ENCODE measurements around the gene NBAS. TPM values are rescaled to one million over a fixed set of nuclear protein-coding genes. Genes with fewer than 3 reads are reported as not detected.
"Not testable (repeated sequence)": the region's sequence is repeated elsewhere in the genome, so short reads cannot be mapped to it uniquely, and the experiment has no call there.

The NBAS gene
- total RNA-seq, 2 experiments from 2014 or later: 28.2 to 31.8 TPM

DNA sequence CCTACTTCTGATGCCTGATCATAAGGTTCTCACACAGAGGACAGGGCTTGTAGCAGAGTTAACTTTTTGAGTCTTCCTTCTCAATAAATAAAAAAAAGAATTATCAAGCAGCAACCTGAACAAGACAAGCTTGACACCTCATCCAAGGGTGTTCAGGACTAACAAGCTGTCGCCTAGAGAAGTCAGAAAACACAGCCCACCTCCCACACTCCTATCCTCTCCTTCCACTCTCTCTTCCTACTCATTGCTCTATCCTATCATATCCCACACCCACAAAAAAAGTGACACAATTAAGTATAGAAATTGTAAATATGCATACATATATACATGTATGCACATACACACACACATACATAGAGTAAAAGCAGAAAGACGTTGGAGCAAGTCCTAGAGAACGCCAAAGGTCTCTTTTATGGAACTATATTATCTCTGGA, 5.4 kb downstream of the NBAS start:
- no peak overlapping the region for H3K27ac Mint-ChIP-seq
- ATAC-seq: no peak
- no peaks in the 10 kb centered on the region for H3K27me3 Mint-ChIP-seq (ENCODE audit: low read depth)
- peaks cover 21% of the 10 kb centered on the region for H3K4me1 Mint-ChIP-seq (ENCODE audit: low read depth)
- CTCF ChIA-PET: no interaction called here
- no peaks in the 10 kb centered on the region for H3K9me3 Mint-ChIP-seq (ENCODE audit: insufficient read depth)
- no peak for DNase-seq
- no peak overlapping the region for H3K4me3 Mint-ChIP-seq
- H3K36me3 Mint-ChIP-seq (ENCODE audit: low read depth): peaks cover 18% of the 10 kb centered on the region
- POLR2A ChIA-PET: no interaction called here

DNA sequence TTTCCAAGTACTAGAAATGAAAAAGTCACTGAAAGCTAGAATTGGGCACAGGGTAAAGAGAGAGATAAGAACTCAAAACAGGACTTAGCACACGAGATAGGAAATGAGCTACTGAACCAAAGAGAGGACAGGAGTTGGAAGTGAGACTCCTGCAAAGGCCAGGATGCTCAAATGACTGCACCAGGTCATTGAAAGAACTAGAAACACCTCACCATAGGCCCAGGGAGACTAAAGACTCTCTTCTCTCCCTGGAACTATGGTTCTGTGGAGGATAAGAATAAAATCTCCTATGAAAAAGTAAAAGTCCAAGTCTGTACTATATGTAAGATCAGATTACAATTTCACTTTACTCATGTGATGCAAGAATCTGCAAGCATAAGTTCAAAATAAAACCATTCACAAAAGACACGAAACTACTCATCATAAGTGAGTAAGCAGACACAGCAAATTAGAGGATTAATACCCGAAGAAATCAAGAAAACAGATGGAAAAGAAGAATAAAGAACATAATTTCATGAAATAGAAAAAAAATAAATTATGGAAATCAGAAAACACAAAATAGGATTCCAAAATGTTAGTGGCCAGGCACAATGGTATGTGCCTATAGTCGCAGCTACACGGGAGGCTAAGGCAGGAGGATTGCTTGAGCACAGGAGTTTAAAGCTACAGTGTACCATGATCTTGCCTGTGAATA, 6.5 kb downstream of the NBAS start:
- H3K36me3 Mint-ChIP-seq (ENCODE audit: low read depth): peaks cover 15% of the 10 kb centered on the region
- H3K27ac Mint-ChIP-seq: no peak overlapping the region
- POLR2A ChIA-PET: no interaction called here
- no peak for DNase-seq
- no peak for ATAC-seq
- H3K9me3 Mint-ChIP-seq (ENCODE audit: insufficient read depth): no peaks in the 10 kb centered on the region
- H3K4me1 Mint-ChIP-seq (ENCODE audit: low read depth): peaks cover 14% of the 10 kb centered on the region
- H3K4me3 Mint-ChIP-seq: no peak overlapping the region
- CTCF ChIA-PET: interaction anchor here (1.2 kb wide), 1 partner anchor 23 kb away, joined by 3 read pairs; no protein-coding TSS in a partner anchor
- no peaks in the 10 kb centered on the region for H3K27me3 Mint-ChIP-seq (ENCODE audit: low read depth)

DNA sequence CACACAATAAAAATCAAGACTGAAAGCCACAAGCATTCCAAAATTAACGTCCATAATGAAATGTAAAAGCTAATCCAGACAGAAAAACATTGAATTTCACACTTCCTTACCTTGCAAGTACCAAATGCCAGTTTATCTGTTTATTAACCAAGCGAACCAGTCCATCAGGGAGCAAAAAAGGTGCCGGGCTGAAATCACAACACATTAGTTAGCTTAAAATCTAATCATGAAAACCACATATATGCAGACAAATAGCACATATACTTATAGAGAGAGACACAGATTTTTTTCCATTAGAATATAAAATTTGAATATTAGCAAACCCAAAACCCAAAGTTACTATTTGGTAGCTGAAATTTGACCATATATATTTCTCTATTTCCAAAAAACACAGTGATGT, 7.2 kb downstream of the NBAS start:
- CTCF ChIA-PET: interaction anchor here (1.2 kb wide), 1 partner anchor 24 kb away, joined by 3 read pairs; no protein-coding TSS in a partner anchor
- no peaks in the 10 kb centered on the region for H3K27me3 Mint-ChIP-seq (ENCODE audit: low read depth)

DNA sequence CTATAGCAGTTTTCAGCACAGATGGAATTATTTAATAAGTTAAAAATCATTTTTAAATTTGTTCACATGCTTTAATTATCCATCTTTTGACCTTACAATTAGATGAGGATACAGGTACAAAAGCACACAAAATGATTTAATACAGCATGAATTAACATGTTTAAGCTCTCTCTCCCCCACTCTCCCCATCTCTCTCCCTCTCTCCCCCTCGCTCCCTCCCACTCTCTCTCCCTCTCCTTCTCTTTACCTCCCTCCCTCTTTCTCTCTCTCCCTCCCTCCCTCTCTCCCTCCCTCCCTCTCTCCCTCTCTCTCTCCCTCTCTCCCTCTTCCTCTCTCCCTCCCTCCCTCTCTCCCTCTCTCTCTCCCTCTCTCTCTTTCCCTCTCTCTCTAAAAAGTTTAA, 7.6 kb downstream of the NBAS start:
- no peak overlapping the region for H3K4me3 Mint-ChIP-seq
- POLR2A ChIA-PET: no interaction called here
- H3K4me1 Mint-ChIP-seq (ENCODE audit: low read depth): peaks cover 6% of the 10 kb centered on the region
- H3K27me3 Mint-ChIP-seq (ENCODE audit: low read depth): no peaks in the 10 kb centered on the region
- DNase-seq (no peak), ATAC-seq (no peak)
- no peak overlapping the region for H3K27ac Mint-ChIP-seq
- H3K36me3 Mint-ChIP-seq (ENCODE audit: low read depth): peaks cover 22% of the 10 kb centered on the region
- CTCF ChIA-PET: interaction anchor here (1.2 kb wide), 1 partner anchor 24 kb away, joined by 3 read pairs; no protein-coding TSS in a partner anchor
- no peaks in the 10 kb centered on the region for H3K9me3 Mint-ChIP-seq (ENCODE audit: insufficient read depth)

More for the DNA sequence above, 7.2 kb downstream of the NBAS start:
- H3K9me3 Mint-ChIP-seq (ENCODE audit: insufficient read depth): no peaks in the 10 kb centered on the region
- no peak for DNase-seq
- H3K4me1 Mint-ChIP-seq (ENCODE audit: low read depth): peaks cover 7% of the 10 kb centered on the region
- POLR2A ChIA-PET: no interaction called here
- no peak overlapping the region for H3K4me3 Mint-ChIP-seq
- H3K36me3 Mint-ChIP-seq (ENCODE audit: low read depth): peaks cover 18% of the 10 kb centered on the region
- no peak for ATAC-seq
- no peak overlapping the region for H3K27ac Mint-ChIP-seq

DNA sequence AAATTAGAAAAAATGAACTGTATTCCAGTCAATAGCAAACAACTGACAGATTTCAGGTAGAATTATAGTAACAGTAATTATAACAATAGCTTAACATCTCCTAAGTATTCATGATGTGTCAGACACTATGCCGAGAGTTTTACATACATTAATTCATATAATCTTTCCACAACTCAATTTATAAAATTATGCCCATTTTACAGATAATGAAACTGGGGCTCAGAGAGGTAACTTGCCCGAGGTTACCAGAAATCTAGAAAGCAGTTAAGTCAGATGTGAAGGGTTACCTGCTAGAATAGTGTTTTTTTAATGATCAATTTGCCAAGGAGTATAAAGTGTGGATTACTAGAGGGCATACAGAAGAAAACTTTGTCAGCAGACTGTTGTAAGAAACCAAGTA, 12.2 kb downstream of the NBAS start:
- Mint-ChIP-seq H3K27me3 (ENCODE audit: low read depth) (no peaks in the 10 kb centered on the region), H3K4me1 (ENCODE audit: low read depth) (no peaks in the 10 kb centered on the region), H3K27ac (no peak overlapping the region), H3K4me3 (no peak overlapping the region), H3K36me3 (ENCODE audit: low read depth) (peaks cover 16% of the 10 kb centered on the region), H3K9me3 (ENCODE audit: insufficient read depth) (no peaks in the 10 kb centered on the region)
- ATAC-seq: no peak
- ChIA-PET POLR2A (no interaction called here), CTCF (no interaction called here)
- DNase-seq: no peak

DNA sequence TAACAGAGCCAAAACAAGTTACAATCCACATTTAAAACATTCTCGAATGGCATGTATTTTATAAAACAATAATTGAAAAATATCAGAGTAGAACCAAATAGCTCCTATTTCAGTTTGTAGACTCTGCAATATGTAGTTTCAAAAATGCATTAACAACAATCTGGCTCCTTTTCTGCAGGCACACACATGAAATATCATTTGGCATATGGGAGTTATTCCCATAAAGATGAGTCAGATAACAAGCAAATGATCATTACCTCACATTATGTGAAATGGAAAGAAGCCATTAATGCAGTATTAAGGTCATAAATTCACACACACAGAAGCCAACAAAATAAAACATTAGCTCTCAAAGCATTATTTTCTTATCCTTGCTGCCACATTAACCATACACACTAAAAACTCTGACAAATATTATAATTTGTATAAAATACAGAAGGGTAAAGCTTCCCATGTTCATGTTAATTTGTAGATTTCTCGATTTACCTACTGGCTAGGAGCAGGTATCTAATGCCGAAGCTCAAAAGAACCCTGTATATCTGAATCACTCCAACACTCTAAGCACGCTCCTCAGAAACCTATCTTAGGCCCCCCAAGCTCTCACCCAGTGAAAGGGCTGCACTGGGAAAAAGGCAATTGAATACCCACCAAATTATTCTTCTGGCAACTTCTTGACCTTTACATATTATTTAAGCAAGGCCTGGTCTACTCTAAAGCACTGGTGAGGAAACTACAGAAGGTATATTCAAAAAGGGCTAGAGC, 13.8 kb downstream of the NBAS start:
- Mint-ChIP-seq H3K4me3 (no peak overlapping the region), H3K36me3 (ENCODE audit: low read depth) (peaks cover 11% of the 10 kb centered on the region), H3K27me3 (ENCODE audit: low read depth) (no peaks in the 10 kb centered on the region), H3K9me3 (ENCODE audit: insufficient read depth) (no peaks in the 10 kb centered on the region), H3K4me1 (ENCODE audit: low read depth) (no peaks in the 10 kb centered on the region), H3K27ac (no peak overlapping the region)
- ChIA-PET CTCF (interaction anchor here (0.7 to 2.2 kb wide), 6 partner anchors 9 to 367 kb away, joined by 3 to 9 read pairs (median 4); partner anchors contain the start of gene NBAS), POLR2A (no interaction called here)
- no peak for ATAC-seq
- DNase-seq: no peak

DNA sequence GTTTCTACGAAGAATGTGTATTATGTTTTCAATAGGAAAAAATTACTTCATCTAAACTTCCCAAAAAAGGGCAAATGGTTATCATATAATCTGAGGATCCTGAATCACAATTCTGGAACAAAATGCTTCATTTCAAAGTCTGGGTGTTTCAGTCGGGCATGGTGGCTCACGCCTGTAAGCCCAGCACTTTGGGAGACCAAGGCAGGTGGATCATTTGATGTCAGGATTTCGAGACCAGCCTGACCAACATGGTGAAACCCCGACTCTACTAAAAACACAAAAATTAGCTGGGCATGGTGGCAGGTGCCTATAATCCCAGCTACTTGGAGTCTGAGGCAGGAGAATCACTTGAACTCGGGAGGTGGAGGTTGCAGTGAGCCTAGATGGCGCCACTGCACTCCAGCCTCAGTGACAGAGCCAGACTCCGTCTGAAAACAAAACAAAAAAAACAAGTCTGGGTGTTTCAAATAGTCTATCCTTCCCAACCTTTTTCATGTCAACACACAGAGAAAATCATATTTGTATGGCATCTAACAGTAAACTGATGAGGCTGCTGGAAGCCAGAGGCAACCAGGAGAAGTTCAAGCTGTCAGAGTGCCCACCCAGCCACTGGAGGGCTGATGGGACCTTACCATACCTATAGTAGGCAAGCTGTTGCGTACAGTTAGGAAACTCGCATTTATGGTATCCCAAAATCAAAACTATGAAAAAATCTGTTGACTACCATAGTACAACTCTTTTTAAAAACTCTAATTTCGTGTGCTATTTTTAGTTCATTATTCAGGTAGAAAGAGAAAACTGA, 14.6 kb downstream of the NBAS start:
- H3K36me3 Mint-ChIP-seq (ENCODE audit: low read depth): peaks cover 8% of the 10 kb centered on the region
- DNase-seq (no peak), ATAC-seq (no peak)
- no peaks in the 10 kb centered on the region for H3K4me1 Mint-ChIP-seq (ENCODE audit: low read depth)
- POLR2A ChIA-PET: no interaction called here
- H3K4me3 Mint-ChIP-seq: no peak overlapping the region
- no peak overlapping the region for H3K27ac Mint-ChIP-seq
- no peaks in the 10 kb centered on the region for H3K9me3 Mint-ChIP-seq (ENCODE audit: insufficient read depth)
- CTCF ChIA-PET: interaction anchor here (0.6 to 2.2 kb wide), 11 partner anchors 8 to 366 kb away, joined by 3 to 9 read pairs (median 4); partner anchors contain the start of gene NBAS
- no peaks in the 10 kb centered on the region for H3K27me3 Mint-ChIP-seq (ENCODE audit: low read depth)

DNA sequence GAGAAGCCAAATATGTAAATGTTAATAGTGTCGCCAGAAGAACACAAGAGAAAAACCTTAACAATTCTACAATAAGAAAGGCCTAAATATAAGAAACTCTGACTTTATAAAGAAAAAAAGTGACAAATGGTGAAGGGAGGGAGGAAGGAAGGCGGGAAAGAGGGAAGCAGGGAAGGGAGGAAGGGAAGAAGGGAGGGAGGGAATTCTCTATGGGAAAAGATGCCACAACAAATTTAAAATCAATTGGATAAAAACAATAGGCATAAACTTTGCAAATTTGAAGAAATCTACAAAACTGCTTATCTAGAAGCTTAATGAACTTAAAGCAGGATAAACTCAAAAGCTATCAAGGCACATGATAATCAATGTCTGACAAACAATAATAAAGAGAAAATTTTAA, 16.9 kb downstream of the NBAS start:
- Mint-ChIP-seq H3K27me3 (ENCODE audit: low read depth) (no peaks in the 10 kb centered on the region), H3K36me3 (ENCODE audit: low read depth) (peaks cover 10% of the 10 kb centered on the region), H3K27ac (no peak overlapping the region), H3K4me3 (no peak overlapping the region), H3K4me1 (ENCODE audit: low read depth) (peaks cover 9% of the 10 kb centered on the region), H3K9me3 (ENCODE audit: insufficient read depth) (no peaks in the 10 kb centered on the region)
- ChIA-PET POLR2A (no interaction called here), CTCF (no interaction called here)
- ATAC-seq: no peak
- DNase-seq: no peak

DNA sequence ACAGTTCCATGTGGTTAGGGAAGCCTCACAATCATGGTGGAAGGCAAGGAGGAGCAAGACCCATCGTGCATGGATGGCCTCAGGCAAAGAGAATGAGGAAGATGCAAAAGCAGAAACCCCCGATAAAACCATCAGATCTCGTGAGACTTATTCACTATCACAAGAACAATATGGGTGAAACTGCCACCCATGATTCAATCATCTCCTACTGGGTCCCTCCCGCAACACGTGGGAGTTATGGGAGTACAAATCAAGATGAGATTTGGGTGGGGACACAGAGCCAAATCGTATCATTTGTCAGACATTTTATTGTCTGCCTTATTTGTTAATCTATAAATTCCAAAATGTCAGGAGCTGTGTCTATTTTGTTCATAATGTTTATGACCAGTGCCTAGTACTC, 17.6 kb downstream of the NBAS start:
- Mint-ChIP-seq H3K36me3 (ENCODE audit: low read depth) (peaks cover 6% of the 10 kb centered on the region), H3K9me3 (ENCODE audit: insufficient read depth) (no peaks in the 10 kb centered on the region), H3K4me1 (ENCODE audit: low read depth) (peaks cover 9% of the 10 kb centered on the region), H3K27me3 (ENCODE audit: low read depth) (no peaks in the 10 kb centered on the region), H3K27ac (no peak overlapping the region), H3K4me3 (no peak overlapping the region)
- POLR2A ChIA-PET: no interaction called here
- no peak for ATAC-seq
- CTCF ChIA-PET: no interaction called here
- no peak for DNase-seq

DNA sequence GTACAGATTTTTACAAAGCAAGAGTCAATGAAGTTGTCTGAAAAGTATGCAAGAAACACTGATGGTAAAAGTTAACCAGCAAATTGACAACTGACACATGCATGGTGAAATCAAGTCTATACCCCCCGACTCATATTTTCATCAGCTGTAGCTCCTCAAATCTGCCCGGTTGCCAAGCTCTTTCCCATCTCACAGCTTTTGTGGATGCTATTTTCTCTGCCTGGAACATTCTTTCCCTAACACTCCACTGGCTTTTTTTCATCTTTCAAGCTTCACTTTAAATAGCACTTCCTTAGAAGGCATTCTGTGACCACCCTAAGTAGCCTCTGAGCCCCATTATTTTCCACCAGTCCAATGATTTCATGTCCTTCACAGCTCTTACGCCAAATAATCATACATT, 18.1 kb downstream of the NBAS start:
- H3K27me3 Mint-ChIP-seq (ENCODE audit: low read depth): no peaks in the 10 kb centered on the region
- ATAC-seq (no peak), DNase-seq (no peak)
- no peak overlapping the region for H3K27ac Mint-ChIP-seq
- ChIA-PET CTCF (no interaction called here), POLR2A (no interaction called here)
- H3K4me3 Mint-ChIP-seq: no peak overlapping the region
- H3K4me1 Mint-ChIP-seq (ENCODE audit: low read depth): peaks cover 9% of the 10 kb centered on the region
- H3K9me3 Mint-ChIP-seq (ENCODE audit: insufficient read depth): no peaks in the 10 kb centered on the region
- peaks cover 5% of the 10 kb centered on the region for H3K36me3 Mint-ChIP-seq (ENCODE audit: low read depth)

DNA sequence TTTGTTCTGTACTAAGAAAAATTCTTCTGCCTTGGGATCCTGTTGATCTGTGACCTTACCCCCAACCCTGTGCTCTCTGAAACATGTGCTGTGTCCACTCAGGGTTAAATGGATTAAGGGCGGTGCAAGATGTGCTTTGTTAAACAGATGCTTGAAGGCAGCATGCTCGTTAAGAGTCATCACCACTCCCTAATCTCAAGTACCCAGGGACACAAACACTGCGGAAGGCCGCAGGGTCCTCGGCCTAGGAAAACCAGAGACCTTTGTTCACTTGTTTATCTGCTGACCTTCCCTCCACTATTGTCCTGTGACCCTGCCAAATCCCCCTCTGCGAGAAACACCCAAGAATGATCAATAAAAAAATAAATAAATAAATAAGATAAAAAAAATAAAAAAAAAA, 18.9 kb downstream of the NBAS start:
- H3K27ac Mint-ChIP-seq; H3K36me3 Mint-ChIP-seq (ENCODE audit: low read depth); CTCF ChIA-PET; POLR2A ChIA-PET; H3K9me3 Mint-ChIP-seq (ENCODE audit: insufficient read depth); DNase-seq; H3K27me3 Mint-ChIP-seq (ENCODE audit: low read depth); H3K4me1 Mint-ChIP-seq (ENCODE audit: low read depth); H3K4me3 Mint-ChIP-seq; ATAC-seq: not testable (repeated sequence)

DNA sequence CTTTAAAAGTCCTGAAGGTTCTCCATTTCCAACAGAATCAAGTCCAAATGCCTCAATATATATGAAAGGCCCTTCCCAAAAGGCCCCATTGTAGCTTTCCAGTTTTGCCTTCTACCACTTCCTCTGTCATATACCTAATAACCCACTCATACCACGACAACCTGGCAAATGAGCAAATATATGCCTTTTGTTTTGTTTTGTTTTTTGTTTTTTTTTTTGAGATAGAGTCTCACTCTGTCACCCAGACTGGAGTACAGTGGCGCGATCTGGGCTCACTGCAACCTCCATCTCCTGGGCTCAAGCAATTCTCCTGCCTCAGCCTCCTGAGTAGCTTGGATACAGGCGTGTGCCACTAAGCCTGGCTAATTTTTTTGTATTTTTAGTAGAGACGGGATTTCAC, 20.6 kb downstream of the NBAS start:
- H3K36me3 Mint-ChIP-seq (ENCODE audit: low read depth): peaks cover 11% of the 10 kb centered on the region
- CTCF ChIA-PET: interaction anchor here (0.6 kb wide), 1 partner anchor 195 kb away, joined by 3 read pairs; no protein-coding TSS in a partner anchor
- ATAC-seq; H3K27me3 Mint-ChIP-seq (ENCODE audit: low read depth); DNase-seq; POLR2A ChIA-PET; H3K9me3 Mint-ChIP-seq (ENCODE audit: insufficient read depth); H3K4me3 Mint-ChIP-seq; H3K4me1 Mint-ChIP-seq (ENCODE audit: low read depth); H3K27ac Mint-ChIP-seq: not testable (repeated sequence)
